COR-L47 (cell line): ENCODE results near the gene ECHS1.
A peak's percentile ranks its signal among the peaks of the same experiment; 100 is the strongest.
"Not testable (repeated sequence)": the region's sequence is repeated elsewhere in the genome, so short reads cannot be mapped to it uniquely, and the experiment has no call there.

Experiments
- DNase-seq: peaks from one replicate; lab custom pipeline; 2025; lab: John Stamatoyannopoulos, UW

ECHS1 gene

DNA sequence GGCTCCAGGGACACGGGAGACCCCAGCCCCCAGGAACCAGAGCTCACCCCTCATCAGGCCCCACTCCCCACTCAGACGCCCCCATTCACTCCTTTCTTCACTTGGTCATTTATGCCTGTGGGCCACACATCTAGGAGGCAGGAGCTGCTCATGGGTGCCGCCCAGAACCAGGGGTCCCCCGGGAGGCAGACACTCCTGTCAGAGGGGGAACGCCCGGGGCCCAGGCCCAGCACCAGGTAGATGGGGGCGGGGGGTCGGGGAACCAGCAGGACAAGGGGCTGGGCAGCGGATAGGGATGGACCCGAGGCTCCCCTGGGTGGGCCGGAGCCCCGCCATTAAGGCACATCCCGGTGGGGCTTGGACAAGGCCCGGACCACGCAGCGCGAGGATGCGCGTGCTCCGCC, 48.3 kb downstream of the ECHS1 start:
- no peak for DNase-seq

DNA sequence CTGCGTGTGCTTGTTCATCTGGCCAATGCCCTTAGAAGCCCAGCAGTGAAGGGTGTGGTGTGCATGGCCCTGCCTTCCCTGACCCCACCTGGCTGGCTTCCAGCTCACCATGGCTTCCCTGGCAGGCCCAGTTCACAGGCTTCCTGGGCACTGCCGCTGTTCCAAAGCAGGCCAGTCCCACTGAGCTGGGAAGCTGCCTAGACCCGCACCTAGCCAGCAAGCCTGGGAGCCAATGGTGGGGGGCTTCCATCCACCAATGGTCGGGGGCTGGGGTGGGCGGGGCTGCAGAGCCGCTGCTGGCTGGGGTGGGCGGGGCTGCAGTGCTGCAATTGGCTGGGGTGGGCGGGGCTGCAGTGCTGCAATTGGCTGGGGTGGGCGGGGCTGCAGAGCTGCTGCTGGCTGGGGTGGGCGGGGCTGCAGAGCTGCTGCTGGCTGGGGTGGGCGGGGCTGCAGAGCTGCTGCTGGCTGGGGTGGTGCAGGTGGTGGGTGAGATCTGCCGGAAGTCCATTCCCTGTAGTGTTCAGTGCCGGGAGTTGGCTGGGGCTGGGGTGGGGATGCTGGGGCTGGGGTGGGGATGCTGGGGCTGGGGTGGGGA, 48.9 kb downstream of the ECHS1 start:
- peak; percentile 70 for DNase-seq

DNA sequence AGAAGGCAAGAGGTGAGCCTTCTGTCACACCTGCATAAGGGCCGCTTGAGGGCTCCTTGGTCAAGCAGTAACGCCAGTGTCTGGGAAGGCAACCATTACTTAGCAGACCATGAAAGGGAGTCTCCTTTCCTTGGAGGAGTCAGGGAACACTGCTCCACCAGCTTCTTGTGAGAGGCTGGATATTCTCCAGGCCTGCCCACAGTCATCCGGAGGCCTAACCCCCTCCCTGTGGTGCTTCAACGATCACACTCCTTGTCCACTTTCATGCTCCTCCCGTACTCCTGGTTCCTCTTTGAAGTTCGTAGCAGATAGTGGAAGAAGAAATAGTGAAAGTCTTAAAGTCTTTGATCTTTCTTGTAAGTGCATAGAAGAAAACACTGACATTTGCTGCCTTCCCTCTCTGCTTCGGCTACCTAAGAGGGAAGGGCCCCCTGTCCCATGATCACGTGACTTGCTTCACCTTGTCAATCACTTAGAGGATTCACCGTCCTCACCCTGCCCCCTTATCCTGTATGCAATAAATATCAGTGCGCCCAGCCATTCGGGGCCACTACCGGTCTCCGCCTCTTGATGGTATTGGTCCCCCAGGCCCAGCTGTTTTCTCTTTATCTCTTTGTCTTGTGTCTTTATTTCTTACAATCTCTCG, 51.0 kb downstream of the ECHS1 start:
- not testable (repeated sequence) for DNase-seq

DNA sequence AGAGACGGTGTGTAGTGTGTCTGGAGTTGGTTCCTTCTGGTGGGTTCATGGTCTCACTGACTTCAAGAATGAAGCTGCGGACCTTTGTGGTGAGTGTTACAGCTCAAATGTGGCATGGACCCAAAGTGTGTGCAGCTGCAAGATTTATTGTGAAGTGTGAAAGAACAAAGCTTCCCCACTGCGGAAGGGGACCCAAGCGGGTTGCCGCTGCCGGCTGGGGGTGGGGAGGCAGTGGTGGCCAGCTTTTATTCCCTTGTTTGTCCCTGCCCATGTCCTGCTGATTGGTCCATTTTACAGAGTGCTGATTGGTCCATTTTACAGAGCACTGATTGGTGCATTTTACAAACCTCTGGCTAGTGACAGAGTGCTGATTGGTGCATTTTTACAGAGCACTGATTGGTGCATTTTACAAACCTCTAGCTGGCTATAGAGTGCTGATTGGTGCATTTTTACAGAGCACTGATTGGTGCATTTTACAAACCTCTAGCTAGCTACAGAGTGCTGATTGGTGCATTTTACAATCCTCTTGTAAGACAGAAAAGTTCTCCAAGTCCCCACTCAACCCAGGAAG, 52.2 kb downstream of the ECHS1 start:
- DNase-seq = not testable (repeated sequence)

DNA sequence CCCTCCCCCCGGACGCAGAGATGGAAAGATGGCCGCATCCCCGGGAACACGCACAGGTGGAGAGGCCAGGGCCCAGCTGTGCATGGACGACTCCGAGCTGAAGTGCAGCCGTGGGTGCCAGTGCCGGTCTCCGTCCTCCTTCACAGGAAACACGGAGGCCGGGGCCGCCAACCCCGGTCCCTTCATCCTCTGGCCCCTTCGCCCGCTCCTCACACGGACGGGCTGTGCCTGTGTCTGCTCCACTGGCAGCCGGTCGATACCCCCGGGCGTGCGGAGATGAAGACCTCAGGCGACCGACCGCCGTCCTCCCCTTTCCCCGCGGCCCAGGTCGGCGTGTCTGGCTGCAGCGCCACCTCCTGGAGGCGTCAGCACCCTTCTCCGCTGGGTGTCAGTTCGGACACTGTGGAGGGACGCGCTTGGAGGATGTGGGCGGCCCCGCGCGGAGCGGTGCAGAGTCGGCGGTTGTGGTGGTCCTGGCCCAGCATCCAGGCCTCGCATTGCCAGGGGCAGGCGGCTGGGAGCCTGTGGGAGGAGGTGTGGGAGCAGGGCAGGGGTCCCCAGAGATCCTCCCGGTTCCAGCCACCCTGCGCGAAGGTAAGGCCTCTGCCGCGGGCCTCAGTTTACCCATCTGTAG, 54.5 kb downstream of the ECHS1 start:
- peak; percentile 28 for DNase-seq

DNA sequence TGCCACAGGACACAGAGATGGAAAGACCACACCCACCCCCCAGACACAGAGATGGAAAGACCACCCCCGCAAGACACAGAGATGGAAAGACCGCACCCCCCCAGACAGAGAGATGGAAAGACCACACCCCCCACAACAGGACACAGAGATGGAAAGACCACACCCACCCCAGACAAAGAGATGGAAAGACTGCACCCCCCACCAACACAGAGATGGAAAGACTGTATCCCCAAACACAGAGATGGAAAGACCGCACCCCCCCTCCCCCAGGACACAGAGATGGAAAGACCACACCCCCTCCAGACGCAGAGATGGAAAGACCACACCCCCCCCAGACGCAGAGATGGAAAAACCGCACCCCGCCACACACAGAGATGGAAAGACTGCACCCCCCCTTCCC, 56.4 kb downstream of the ECHS1 start:
- no peak for DNase-seq

DNA sequence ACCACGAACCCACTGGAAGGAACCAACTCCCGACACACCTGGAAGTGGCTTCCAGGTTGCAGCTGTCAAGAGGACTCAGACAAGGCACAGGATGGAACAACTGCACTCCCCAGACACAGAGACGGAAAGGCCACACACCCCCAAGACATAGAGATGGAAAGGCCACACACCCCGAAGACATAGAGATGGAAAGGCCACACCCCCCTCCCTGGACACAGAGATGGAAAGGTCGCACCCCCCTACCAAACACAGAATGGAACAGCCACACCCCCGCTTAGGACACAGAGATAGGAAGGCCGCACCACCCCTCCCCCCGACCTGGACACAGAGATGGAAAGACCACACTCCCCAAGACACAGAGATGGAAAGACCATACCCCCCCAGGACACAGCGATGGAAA, 56.9 kb downstream of the ECHS1 start:
- DNase-seq = no peak

DNA sequence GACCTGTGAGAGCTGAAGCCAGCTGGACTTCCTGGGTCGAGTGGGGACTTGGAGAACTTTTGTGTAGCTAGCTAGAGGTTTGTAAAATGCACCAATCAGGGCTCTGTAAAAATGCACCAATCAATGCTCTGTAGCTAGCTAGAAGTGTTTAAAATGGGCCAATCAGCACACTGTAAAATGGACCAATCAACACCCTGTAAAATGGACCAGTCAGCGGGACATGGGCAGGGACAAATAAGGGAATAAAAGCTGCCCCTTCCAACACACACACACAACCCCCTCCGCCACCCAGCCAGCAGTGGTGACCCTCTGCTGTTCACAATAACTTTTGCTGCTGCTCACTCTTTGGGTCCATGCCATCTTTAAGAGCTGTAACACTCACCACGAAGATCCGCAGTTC, 57.3 kb downstream of the ECHS1 start:
- DNase-seq = no peak

DNA sequence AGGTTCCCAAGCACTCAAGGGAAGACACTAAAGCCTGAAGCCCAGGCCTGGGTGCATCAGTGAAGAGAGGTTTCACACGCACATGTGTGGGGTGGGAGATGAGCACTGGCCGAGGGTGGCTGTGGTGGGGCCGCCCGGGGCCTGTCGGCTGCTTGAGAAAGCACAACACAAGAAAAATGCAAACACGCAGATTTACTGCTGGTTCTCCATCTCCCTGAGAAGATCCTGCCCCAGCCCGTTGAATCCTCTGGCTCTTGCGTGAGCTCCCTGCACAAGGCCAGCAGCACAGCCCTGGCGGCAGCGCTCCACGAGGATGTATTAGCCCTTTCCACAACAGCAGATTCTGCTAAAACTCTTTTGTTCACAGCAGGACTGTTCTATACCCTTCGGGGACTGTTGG, 58.2 kb downstream of the ECHS1 start:
- DNase-seq = no peak

DNA sequence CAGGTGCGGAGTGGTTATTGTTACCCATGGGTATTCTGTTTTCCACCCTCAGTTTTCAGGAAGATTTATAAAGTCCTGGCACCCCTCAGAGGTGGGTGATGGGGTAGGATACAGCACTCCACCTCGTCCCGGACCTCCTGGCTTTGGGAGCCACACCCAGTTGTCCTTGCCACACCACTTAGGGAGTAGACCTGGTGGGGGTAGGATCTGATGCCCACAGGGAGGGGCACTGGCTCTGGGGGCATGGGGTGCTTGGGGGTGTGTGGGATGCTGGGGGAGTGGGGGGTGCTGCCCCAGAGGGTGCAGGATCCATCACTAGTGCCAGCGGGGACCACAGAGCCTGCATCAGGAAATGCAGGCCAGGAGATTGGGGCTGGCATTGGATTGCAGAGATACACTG, 60.0 kb downstream of the ECHS1 start:
- DNase-seq = no peak

DNA sequence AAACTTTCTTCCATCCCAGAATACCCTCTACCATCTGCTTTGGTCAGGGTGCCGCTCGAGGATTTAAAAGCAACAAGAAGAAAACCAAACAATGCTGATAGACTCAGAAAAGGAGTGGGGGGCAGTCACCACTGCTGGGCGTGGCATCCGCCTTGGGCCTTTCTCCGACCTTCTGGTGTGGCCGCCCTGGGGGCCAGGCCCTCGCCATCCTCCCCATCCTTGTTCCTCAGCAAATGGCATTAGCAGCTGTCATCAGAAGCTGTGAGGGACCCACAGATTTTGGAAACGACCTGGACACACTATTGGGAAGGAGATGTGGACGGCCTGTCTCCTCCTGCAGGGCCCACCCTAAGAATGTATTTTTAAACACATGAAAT, 60.4 kb downstream of the ECHS1 start:
- no peak for DNase-seq
